SJCRH30 (cell line): ENCODE data around the gene SHC2. TPM values are rescaled to one million over a fixed set of nuclear protein-coding genes. Genes with fewer than 3 reads are reported as not detected.
"Not testable (repeated sequence)": the region's sequence is repeated elsewhere in the genome, so short reads cannot be mapped to it uniquely, and the experiment has no call there.

ENCODE experiments used
- DNase-seq, 2 experiments: peaks; one replicate each; pipeline ENCODE4 v3.0.0-alpha.2; 2015 to 2020
- H3K27ac ChIP-seq: fragments of 250-450 bp; sonication (Bioruptor Pico); 2 replicates; pipeline ENCODE4 v1.5.1; 2020; ENCODE audit warnings: mild to moderate bottlenecking, moderate library complexity
- H3K27me3 ChIP-seq: fragments of 250-450 bp; sonication (Bioruptor Pico); 2 replicates; pipeline ENCODE4 v1.5.1; 2020; ENCODE audit warnings: mild to moderate bottlenecking, moderate library complexity
- H3K36me3 ChIP-seq: fragments of 250-450 bp; sonication (Bioruptor Pico); 2 replicates; pipeline ENCODE4 v1.5.1; 2020; ENCODE audit warnings: mild to moderate bottlenecking, moderate library complexity
- H3K4me1 ChIP-seq: fragments of 250-450 bp; sonication (Bioruptor Pico); 2 replicates; pipeline ENCODE4 v1.5.1; 2020; ENCODE audit warnings: mild to moderate bottlenecking, moderate library complexity
- H3K4me3 ChIP-seq: fragments of 250-450 bp; sonication (Bioruptor Pico); 2 replicates; pipeline ENCODE4 v1.5.1; 2020; ENCODE audit warnings: mild to moderate bottlenecking, moderate library complexity
- H3K9me3 ChIP-seq: fragments of 250-450 bp; sonication (Bioruptor Pico); replicated peaks from 2 replicates; pipeline ENCODE4 v1.5.1; 2020; ENCODE audit warnings: mild to moderate bottlenecking, moderate library complexity
- total RNA-seq: library from RNA; depleted of rRNA; stranded (reverse); fragments of >200 nt; shearing (Covaris generic); gene quantifications from 2 replicates; pipeline ENCODE4 v1.2.3, GENCODE V29; 2014

SHC2 gene
- total RNA-seq, 1 experiment from 2014 or later = 0.12 TPM

DNA sequence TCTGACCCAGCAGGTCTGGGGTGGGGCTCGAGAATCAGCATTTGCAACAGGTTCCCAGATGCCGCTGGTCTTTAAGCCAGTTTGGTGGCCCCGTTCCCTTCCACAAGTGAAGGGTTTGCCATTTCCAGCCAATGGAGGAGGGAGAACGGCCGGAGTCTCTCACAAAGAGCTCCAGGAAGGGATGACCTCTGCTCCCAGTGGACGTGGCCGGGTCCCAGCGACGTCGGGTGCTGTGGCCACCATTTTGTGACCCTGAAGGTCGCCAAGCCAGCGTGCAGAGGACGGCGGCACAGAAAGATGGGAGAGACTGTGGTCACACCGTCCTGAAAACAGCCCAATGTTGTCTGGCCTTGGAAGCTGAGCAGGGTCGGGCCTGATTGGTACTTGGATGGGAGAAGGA, 8.0 kb downstream of the SHC2 start:
- H3K27ac ChIP-seq = no peak overlapping the region
- H3K4me3 ChIP-seq = no peak overlapping the region
- H3K9me3 ChIP-seq = no peaks in the 10 kb centered on the region
- DNase-seq = no peak
- no peaks in the 10 kb centered on the region for H3K36me3 ChIP-seq
- no peaks in the 10 kb centered on the region for H3K27me3 ChIP-seq
- H3K4me1 ChIP-seq = peaks cover 3% of the 10 kb centered on the region; the same call in 1 of the 2 replicates

DNA sequence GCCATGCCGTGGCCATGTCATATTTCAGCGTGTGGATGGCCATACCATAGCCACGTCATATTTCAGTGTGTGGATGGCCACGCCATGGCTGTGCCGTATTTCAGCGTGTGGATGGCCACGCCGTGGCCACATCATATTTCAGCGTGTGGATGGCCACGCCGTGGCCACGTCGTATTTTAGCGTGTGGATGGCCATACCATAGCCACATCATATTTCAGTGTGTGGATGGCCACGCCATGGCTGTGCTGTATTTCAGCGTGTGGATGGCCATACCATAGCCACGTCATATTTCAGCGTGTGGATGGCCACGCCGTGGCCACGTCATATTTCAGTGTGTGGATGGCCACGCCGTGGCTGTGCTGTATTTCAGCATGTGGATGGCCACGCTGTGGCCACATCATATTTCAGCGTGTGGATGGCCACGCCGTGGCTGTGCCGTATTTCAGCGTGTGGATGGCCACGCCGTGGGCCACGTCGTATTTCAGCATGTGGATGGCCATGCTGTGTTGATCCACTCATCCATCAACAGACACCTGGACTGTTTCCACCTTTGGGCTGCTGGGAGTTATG, 9.8 kb downstream of the SHC2 start:
- H3K4me3 ChIP-seq, DNase-seq, H3K27me3 ChIP-seq, H3K4me1 ChIP-seq, H3K9me3 ChIP-seq, H3K27ac ChIP-seq, H3K36me3 ChIP-seq: not testable (repeated sequence)

DNA sequence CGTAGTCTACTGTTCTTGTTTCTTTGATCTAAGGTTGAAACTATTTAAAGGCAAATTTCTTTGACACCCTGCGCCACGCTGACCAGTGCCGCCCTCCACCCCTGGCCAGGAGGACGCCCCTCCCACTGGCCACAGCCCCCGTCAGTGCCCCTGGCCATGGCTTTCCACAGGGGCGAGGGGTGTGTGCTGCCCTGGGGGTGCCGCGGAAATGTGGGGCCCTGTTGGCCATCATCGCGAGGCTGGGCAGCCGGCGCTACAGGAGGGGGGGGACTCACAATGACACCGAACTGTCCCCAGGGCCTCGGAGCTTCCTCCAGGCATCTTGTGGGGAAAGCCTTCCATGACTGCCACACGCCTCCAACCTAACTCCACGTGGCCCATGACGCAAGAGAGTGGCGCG, 10.9 kb downstream of the SHC2 start:
- Histone ChIP-seq H3K4me1 (peaks cover 3% of the 10 kb centered on the region; the same call in 1 of the 2 replicates), H3K4me3 (no peak overlapping the region), H3K36me3 (no peaks in the 10 kb centered on the region), H3K9me3 (no peaks in the 10 kb centered on the region), H3K27me3 (no peaks in the 10 kb centered on the region), H3K27ac (no peak overlapping the region)
- no peak for DNase-seq

DNA sequence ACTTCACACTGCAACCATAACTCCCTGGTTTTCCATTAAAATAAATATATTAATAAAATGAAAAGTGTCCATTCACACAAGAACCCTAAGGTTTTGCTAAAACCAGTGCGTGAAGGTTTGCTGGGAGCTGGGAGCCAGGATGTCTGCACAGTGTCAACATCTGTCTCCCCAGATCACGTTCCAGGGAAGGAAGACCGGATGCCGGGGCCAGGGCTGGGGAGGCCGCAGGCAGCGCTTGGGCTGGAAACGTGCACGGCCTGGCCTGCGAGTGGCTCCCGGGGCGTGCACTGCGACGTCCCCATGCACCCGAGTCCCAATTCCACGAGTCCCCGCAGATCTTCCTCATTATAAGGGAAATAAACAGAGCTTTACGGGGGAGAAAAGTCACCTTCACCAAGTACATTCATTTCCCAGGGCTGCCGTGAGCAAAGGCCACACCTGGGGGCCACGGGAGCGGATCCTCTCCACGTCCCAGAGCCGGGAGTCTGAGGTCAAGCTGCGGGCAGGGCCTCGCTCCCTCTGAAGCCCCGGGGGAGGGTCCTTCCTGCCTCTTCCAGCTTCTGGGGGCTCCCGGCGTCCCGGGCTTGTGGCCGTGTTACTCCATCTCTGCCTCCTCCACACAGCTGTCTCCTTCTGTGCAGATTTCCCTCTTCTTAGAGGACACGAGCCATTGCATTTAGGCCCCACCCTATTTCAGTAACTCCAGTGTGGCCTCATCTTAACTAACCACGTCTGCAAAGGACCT, 12.8 kb downstream of the SHC2 start:
- peak overlapping the region; percentile 47; the same call in 1 of the 2 replicates for H3K27ac ChIP-seq
- H3K27me3 ChIP-seq = no peaks in the 10 kb centered on the region
- H3K4me3 ChIP-seq = peak overlapping the region; percentile 25
- H3K36me3 ChIP-seq = no peaks in the 10 kb centered on the region
- DNase-seq = peak; percentile 58 to 65
- H3K9me3 ChIP-seq = no peaks in the 10 kb centered on the region
- H3K4me1 ChIP-seq = peaks cover 3% of the 10 kb centered on the region; the same call in 1 of the 2 replicates

DNA sequence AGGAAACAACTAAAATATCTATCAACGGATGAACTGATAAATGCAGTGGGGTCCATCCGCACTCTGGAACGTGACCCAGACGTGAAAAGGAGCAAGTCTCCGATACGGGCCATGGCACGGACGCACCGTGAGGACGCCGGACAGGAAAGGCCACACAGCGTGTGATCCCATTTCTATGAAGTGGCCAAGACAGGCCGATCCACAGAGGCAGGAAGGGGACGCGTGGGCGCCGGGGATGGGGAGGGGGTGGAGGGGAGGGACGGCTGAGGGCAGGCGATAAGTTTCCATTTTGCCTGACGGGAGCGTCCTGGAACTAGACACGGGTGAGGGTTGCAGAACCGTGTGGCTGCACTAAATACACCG, 13.8 kb downstream of the SHC2 start:
- no peaks in the 10 kb centered on the region for H3K27me3 ChIP-seq

DNA sequence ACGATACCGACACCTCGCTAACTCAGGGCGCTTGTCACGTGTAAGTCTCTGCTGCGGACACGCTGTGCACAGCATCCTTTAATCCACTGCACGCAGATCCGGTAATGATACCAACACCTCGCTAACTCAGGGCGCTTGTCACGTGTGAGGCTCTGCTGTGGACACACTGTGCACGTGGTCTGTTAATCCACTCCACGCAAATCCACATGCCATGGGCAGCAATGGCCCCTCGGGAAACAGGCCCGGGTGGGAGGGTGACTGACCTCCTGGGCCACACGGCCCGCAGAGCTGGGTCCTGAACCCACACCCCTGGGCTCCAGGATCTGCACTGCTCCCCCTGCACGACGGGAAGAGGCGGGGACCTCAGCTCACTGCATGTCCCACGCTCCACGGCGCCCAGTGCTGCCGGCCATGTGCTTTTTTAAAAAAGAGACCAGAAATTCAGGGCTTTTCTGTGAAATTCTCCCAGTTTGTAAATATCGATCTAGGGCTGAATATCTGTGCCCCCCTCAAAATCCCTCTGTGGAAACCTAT, 16.1 kb downstream of the SHC2 start:
- Histone ChIP-seq H3K27ac (no peak overlapping the region), H3K4me3 (no peak overlapping the region), H3K27me3 (no peaks in the 10 kb centered on the region), H3K36me3 (no peaks in the 10 kb centered on the region), H3K9me3 (no peaks in the 10 kb centered on the region), H3K4me1 (peaks cover 3% of the 10 kb centered on the region; the same call in 1 of the 2 replicates)
- no peak for DNase-seq

More for the DNA sequence above, 13.8 kb downstream of the SHC2 start:
- H3K27ac ChIP-seq = no peak overlapping the region
- DNase-seq = no peak
- no peak overlapping the region for H3K4me3 ChIP-seq
- H3K36me3 ChIP-seq = no peaks in the 10 kb centered on the region
- peaks cover 3% of the 10 kb centered on the region; the same call in 1 of the 2 replicates for H3K4me1 ChIP-seq
- H3K9me3 ChIP-seq = no peaks in the 10 kb centered on the region

DNA sequence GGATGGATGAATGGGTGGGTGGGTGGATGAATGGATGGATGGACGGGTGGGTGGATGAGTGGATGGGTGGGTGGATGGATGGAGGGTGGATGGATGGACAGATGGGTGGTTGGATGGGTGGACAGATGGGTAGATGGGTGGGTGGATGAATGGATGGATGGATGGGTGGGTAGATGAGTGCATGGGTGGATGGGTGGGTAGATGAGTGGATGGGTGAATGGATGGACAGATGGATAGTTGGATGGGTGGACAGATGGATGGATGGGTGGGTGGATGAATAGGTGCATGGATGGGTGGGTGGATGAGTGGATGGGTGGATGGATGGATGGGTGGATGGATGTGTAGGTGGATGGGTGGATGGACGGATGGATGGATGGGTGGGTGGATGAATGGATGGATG, 17.8 kb downstream of the SHC2 start:
- DNase-seq = no peak
- Histone ChIP-seq H3K27ac (no peak overlapping the region), H3K36me3 (no peaks in the 10 kb centered on the region), H3K4me3 (no peak overlapping the region), H3K27me3 (no peaks in the 10 kb centered on the region), H3K4me1 (peaks cover 1% of the 10 kb centered on the region; the same call in 1 of the 2 replicates), H3K9me3 (no peaks in the 10 kb centered on the region)

DNA sequence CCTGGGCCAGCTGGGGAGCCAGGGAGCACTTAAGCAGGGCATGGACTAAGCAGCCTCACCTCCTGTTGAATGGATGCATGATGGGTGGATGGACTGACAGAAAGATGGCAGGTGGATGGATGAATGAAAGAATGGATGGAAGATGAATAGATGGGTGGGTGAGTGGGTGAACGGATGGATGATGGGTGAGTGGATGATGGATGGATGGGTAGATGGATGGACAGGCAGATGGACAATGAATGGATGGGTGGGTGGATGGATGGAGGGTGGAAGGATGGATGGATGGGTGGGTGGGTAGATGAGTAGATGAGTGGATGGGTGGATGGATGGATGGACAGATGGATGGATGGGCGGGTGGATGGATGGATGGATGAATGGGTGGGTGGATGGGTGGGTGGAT, 18.7 kb downstream of the SHC2 start:
- Histone ChIP-seq H3K9me3 (no peaks in the 10 kb centered on the region), H3K4me1 (no peaks in the 10 kb centered on the region), H3K36me3 (no peaks in the 10 kb centered on the region), H3K4me3 (no peak overlapping the region), H3K27me3 (no peaks in the 10 kb centered on the region), H3K27ac (no peak overlapping the region)
- no peak for DNase-seq

DNA sequence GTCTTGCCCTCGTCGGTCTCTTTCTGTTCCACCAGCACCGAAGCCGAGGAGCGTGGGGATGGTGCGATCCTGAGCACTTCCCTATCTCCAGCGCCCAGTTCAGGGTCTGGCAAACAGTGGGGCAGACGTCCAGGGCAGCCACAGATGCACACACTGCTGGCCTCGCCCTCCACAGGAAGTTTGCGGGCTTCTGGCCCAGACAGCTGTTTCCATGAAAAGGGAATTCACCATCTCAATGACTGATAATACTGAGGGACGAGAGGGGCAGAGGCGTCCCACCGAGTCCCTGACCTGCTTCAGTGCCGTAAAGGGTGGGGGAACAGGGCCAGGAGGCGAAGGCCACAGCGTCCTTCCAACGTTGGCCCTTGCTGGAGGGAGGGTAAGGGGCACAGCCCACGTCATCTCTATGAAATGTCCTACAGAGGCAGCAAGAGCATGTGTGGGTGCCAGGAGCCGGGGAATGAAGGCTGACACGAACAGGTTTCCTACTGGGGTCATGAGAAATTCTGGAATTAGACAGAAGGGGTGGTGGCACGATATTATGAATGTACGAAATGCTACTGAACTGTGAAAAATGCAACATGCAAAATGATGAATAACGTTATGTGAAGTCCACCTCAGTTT, 19.5 kb downstream of the SHC2 start:
- Histone ChIP-seq H3K27ac (no peak overlapping the region), H3K4me3 (no peak overlapping the region), H3K36me3 (no peaks in the 10 kb centered on the region), H3K4me1 (no peaks in the 10 kb centered on the region), H3K9me3 (no peaks in the 10 kb centered on the region), H3K27me3 (no peaks in the 10 kb centered on the region)
- DNase-seq = peak in 1 of 2 experiments; percentile 46

DNA sequence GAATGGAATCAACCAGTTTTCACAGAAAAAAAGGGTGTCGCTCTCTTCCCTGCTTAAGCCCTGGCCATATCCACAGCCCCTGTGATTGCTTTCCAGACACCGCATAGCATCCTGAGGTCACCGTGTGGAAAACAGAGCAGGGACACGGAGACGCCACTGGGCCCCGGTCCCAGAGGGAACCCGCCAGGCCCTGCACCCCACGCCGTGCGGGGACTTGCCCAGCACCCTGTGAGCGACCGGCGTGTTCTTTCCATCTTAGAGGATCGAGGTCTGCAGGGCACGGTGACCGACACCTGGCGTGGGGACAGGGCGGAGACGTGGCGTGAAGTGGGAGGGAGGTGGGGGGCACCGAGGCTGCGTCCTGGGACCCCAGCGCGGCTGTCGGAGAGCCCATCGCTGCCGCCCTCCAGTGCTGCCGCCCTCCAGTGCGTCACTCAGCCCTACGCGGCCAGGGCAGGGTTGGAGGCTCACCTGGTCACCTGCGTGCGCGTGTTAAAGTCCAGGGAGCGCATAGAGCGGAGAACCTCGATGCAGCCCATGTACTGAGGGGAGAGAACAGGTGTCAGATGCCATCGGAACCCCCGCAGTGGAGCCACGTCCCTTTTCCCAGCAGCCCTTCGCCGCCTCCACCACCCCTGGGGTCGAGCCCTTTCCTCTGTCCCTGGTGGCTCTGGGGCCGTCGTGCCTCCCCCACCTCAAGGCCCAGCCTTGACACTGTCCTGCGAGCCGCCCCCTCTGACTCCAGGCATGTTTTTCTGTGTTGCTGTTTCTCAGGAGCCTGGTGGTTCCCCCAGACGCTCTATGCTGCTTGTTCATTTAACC, 20.2 kb downstream of the SHC2 start:
- H3K9me3 ChIP-seq = no peaks in the 10 kb centered on the region
- no peaks in the 10 kb centered on the region for H3K36me3 ChIP-seq
- H3K4me1 ChIP-seq = no peaks in the 10 kb centered on the region
- H3K27ac ChIP-seq = no peak overlapping the region
- H3K27me3 ChIP-seq = no peaks in the 10 kb centered on the region
- no peak overlapping the region for H3K4me3 ChIP-seq
- no peak for DNase-seq

DNA sequence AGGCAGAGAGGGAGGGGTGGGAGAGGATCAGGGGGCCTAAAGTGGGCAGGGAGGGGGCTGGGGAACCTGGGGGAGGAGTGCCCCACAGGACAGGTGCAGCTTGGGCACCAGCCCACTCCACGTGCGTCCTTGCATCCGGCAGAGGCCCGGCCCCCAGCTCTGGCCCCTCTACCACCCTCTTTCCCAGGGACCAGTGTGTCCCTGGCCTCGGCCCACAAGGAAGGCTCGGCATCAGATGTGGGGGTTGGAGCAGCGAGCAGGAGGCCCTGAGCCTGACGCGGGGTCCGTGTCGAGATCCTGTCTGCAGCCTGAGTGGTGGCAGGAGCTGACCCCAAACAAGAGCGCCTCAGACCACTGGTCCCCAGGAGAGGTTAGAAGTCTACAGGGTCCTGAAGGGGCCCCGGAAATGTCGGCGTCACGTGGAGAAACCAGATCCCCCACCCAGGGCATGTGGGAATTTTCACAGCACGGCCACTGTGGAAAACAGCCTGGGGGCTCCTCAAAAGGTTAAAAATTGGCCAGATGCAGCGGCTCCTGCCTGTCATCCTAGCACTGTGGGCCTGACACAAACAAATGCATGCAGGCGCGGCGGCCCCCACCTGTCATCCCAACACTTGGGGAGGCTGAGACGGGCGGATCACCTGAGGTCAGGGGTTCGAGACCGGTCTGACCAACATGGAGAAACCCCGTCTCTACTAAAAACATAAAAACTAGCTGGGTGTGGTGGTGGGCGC, 21.5 kb downstream of the SHC2 start:
- no peaks in the 10 kb centered on the region for H3K36me3 ChIP-seq
- H3K4me3 ChIP-seq = no peak overlapping the region
- no peaks in the 10 kb centered on the region for H3K9me3 ChIP-seq
- no peaks in the 10 kb centered on the region for H3K27me3 ChIP-seq
- DNase-seq = peak; percentile 27 to 54
- H3K4me1 ChIP-seq = no peaks in the 10 kb centered on the region
- no peak overlapping the region for H3K27ac ChIP-seq

DNA sequence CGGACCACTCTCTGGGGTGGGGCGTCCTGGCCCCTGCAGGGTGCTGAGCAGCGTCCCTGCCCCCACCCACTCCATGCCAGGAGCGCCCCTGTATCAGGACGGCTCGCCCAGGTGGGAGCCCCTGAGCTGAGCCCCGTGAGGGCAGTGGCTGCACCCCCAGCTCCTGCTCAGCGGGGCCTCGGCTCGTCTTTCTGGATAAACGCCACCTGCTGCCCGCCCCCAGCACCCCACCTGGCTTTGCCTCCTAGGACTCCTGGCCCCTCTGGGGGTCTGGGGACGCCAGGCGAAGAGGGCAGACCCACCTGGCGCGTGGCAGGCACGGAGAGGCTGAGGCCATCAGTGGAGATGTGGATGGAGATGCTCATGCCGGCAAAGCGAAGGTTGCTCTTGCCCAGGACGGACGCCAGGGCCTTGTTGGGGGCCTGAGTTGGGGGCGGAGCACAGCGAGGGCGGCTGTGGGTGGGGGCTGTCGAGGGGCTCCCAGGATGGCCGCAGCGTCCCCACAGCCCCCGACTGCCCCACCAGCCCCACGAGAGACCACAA, 22.3 kb downstream of the SHC2 start:
- H3K4me1 ChIP-seq = no peaks in the 10 kb centered on the region
- no peaks in the 10 kb centered on the region for H3K9me3 ChIP-seq
- H3K4me3 ChIP-seq = no peak overlapping the region
- H3K27me3 ChIP-seq = no peaks in the 10 kb centered on the region
- no peak for DNase-seq
- H3K36me3 ChIP-seq = no peaks in the 10 kb centered on the region
- H3K27ac ChIP-seq = no peak overlapping the region

DNA sequence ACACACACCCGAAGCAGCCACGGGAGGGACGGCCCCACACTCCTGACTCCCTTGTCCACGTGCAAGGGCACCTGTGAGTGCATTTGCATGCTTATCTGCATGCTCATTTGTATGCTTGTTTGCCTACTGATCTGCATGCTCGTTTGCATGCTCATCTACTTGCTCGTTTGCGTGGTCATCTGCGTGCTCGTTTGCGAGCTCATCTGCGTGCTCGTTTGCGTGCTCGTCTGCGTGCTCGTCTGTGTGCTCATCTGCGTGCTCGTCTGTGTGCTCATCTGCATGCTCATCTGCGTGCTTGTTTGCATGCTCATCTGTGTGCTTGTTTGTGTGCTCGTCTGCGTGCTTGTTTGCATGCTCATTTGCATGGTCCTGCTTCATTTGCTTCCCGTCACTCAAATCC, 23.8 kb downstream of the SHC2 start:
- no peaks in the 10 kb centered on the region for H3K27me3 ChIP-seq
- DNase-seq = no peak
- no peak overlapping the region for H3K4me3 ChIP-seq
- no peaks in the 10 kb centered on the region for H3K9me3 ChIP-seq
- H3K27ac ChIP-seq = no peak overlapping the region
- no peaks in the 10 kb centered on the region for H3K36me3 ChIP-seq
- H3K4me1 ChIP-seq = no peaks in the 10 kb centered on the region

DNA sequence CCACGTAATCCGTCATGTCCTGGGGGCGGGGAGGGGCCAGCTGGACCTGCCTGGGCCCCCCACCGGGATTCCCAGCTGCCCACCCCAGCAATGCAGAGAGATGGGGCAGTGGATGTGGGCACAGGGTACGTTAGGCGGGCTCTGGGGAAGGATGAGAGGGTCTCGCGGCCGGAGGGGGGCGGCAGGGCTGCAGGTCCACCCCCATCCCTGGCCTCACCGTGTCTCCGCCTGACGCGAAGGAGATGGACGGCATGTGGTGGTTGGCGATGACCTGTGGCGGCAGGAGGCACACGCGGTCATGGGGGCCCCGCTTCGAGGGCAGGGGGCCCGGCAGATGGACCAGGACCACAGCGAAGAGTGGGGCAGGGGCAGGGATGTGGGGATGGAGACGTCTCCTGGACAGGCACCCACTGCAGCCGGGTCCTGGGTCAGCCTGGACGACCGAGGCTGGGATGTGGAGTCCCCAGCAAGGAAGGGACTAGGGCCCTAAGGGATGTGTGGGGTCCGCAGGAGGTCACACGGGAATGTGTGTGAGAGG, 24.4 kb downstream of the SHC2 start:
- no peak overlapping the region for H3K4me3 ChIP-seq
- no peaks in the 10 kb centered on the region for H3K36me3 ChIP-seq
- H3K27me3 ChIP-seq = no peaks in the 10 kb centered on the region
- no peak overlapping the region for H3K27ac ChIP-seq
- DNase-seq = no peak
- H3K9me3 ChIP-seq = no peaks in the 10 kb centered on the region
- H3K4me1 ChIP-seq = no peaks in the 10 kb centered on the region
